NK-92 (cell line): Measurements from ENCODE around the gene RHBDL3.

Experiments used
- DNase-seq: peaks from one replicate; lab custom pipeline; 2025; ENCODE audit not compliant: unreplicated experiment; lab: John Stamatoyannopoulos, UW

Gene RHBDL3

DNA sequence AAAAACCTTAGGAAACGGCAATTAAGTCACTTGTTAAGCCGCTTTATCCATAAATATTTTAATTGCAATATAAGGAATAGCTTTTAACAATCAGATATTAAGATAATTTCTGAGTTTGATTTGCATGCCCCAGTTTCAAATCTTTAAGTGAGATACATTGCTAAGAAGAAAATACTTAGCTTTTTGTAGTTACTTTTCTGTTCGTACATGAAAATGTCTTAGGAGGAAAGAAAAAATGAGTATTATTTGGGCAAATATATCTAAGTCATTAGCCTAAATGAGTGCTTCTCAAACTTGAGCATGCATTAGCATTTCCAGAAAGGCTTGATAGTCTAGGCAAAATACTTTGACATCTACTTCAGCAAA lies 90.7 kb downstream of the RHBDL3 start:
- DNase-seq = no peak

DNA sequence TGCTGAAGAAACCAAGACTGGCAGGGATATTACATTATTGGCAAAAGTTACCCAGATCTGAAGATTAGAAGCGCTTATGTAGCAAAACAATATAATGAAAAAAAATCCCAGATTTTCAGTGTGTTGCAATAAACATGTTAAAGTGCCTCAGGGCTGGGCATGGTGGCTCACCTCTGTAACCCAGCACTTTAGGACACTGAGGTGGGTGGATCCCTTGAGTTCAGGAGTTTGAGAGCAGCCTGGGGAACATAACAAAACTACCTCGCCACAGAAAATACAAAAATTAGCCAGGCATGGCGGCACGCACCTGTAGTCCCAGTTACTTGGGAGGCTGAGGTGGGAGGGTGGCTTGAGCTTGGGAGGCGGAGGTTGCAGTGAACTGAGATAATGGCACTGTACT lies 91.1 kb downstream of the RHBDL3 start:
- no peak for DNase-seq

- no peak for DNase-seq
Observed at GRCh38 chr17:32357615-32358014, 92.0 kb downstream of the RHBDL3 start.

- no peak for DNase-seq
Observed at GRCh38 chr17:32361270-32361669, 95.6 kb downstream of the RHBDL3 start.

- no peak for DNase-seq
Observed at GRCh38 chr17:32370426-32370825, 104.8 kb downstream of the RHBDL3 start.
